Measurements from ENCODE around the gene MAB21L3.

Gene MAB21L3

DNA sequence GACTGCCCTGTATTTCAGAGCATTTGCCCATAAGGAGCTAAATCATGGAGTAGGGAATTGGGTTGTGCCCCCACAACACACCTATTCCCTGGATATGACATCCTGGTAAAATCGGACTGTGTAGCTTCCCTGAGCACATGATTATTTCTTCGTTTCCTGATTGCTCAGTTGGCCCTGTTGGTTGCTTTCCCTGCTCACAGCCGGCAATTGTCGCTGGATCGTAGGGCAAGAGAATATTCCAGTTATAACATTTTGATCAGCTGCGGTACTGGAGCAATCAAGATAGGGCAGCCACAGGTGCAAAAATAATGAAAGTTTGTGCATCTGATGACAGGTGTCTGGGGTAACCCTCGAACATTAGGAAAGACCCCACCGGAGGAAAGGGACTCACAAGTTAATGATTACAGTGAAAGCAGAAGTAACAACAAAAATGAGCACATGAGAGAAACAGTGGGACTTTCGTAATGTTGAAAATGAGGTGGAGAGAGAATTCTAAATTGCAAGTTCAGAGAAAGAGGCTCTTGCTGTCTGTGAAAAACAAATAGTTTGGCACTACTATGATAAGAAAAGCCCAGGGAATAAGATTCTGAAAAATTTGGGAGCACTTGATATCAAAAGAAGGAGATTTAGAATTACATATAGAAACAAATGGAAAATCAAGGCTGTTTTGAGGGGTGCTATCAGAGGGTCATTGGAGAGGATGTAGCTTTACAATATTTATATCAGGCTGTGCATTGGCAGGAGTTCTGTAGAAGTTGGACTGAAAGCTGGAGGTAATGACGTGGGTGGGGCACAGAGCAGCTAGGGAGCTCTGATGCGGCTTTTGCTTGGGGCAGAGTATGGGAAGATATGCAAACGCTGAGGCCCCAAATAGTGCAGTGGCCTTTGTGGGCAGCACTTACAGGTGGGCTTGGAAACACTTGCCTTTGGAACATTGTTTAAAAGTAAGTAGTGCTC, at the start of gene MAB21L3:
Gene MAB21L3 (plus strand): TSS at position 833 of the 957 bp plus-strand sequence. CDS start 1,217 bp downstream, outside the sequence.
- DNase-seq: no peak
- ATAC-seq: no peak

DNA sequence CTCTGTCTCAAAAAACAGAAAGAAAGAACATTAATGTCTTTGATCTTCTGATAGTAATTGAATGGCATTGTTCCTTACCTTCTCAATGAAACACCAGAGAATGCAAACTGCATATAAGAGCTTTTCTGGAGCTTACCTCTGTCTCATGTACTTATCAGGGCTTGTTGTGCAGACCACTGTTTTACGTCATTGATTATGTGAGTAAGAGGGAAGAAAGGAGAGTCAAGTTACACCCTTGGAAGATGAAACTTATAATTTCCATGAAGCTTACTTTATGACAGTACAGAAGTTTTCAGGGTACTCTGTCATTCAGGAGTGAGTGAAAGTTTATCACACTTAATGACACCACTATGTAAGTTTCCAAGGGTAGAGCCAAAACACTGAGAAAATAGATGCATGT, 49.0 kb upstream of the MAB21L3 start:
- ATAC-seq (no peak), DNase-seq (no peak)

DNA sequence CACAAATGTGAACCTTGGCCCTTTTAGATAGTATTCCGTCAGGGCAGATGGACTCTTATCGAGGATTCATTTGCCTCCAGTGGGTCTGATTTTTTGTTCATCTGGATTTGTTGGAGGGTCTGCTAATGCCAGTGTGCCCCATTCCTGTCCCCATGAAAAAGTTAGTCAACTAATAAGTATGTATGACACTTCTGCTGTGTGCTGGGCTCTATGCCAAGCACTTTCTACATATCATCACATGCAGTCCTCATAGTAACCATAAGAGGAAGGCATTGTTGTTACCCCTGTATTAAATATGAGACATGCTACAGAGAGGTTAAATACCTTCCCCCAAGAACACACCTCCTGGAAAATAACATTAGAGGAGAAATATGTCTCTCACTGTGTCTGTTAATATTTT, 46.6 kb upstream of the MAB21L3 start:
- DNase-seq (no peak), ATAC-seq (no peak)

DNA sequence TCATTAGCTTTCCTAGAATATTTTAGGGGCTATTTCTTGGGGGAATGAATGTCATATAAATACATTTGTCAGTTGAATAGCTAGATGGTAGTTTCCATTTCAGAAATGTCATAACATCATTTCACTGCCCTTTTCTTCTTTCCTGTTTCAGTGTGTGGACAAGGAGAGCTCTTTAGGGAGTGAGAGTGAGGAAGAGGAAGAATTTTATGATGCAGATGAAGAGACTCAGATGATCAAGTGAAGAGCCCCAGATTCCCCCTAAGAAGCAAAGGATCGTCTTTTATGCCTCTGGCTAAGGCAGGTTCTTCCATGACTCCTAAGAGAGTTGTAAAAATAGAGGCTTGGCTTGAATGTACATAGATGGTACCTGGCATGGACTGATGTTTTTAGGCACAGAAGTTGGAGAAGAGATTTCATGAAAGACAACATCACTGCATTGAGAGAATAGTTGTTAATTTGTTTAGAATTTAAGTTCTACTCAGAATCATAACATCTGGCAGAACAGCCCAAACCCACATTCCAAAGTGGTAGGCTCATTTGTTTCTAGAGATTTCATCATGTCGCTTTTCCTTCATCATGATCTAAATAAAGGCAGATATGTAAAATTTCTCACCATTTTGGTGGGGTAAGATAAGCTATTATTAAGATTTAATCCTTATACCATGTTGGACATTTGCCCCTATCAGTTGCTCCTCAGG, 44.2 kb upstream of the MAB21L3 start:
- no peak for DNase-seq
- no peak for ATAC-seq

DNA sequence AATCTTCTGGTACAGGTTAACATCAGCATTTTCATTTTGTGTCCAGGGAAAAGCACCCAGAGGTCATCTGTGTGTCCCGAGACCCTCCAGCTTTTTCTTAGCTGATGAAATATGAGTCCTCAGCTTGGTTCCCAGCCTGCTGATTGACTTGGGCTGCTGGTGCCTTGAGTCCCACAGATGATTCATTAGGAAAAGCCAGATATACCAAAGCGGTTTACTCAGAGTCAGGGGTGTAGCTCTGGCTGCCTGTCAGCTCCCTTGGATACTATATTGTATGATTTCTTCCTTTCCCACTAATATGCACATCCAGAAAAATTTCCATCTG, 43.7 kb upstream of the MAB21L3 start:
- no peak for DNase-seq
- no peak for ATAC-seq

DNA sequence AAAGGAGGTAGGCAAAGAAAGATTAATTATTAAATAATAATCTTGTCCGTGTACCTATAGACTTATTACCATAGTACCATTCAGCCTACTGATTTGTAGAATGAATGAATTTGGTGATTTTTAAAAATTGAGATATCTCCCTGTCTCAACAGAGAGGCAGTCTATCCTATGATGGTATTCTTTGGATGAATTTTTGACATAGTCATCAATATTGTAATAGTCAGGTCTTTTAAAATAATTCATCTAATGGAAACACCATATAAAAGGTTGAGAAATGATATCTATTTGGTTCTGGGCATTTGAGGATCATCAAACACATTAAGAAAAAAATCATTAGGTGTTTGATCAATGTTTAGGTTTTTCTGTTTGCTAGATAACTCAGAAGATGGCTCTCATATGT, 35.6 kb upstream of the MAB21L3 start:
- DNase-seq (no peak), ATAC-seq (no peak)

DNA sequence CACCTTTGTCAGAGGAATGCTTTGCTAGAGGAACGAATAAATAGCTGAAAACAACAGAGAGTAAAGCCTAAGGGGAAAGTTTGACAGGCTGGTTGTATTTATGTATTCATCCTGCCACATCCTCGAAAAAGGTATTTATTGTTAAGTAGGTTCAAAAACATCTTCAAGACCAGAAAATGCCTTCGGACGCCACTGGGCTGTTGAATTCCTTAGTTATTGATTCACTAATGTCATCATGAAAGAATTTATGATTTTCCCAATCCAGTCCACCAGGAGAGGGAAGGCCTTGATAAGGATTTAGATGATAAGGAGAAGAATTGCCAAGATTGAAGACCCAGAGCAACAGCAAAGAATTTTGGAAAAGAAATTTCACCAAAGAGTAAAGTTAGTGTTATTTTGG, 35.2 kb upstream of the MAB21L3 start:
- ATAC-seq (no peak), DNase-seq (no peak)

DNA sequence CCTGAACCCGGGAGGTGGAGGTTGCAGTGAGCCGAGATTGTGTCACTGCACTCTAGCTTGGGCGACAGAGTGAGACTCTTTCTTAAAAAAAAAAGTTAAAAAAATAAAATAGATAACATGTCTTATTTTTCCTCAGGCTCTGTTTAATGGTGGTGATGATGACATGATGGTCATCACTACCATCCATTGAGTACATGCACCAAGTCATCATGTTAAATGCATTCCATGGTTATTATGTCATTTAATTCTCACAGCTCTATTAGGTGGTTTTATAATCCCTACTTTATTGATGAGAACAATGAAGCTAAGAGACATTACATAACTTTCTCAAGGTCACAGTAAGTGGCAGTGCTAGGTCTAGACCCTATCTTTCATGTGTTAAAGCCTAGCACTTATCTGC, 34.4 kb upstream of the MAB21L3 start:
- ATAC-seq (no peak), DNase-seq (no peak)

DNA sequence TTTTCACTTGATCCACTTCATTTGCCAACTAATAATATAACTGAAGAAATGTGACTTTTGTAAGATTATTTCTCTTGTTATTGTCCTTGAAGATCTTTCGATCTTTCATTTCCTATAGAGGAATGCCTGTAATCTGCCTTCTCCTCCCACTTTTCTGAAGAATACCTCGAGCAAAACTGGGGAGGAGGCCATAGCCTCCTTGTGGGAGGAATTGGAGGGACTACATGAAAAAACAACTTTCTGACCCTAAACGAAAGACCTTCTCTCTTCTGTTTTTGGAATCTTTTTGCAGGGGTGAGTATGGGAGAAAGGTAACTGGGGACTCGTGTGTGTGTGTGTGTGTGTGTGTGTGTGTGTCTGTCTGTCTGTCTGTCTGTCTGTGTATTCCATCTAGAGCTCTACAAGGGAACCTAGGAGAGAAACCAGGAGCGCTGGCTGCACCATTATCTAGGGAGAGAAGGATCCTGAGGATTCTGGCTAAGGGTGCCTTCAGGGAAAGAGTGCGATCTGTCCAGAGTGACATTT, 32.4 kb upstream of the MAB21L3 start:
- no peak for ATAC-seq

DNA sequence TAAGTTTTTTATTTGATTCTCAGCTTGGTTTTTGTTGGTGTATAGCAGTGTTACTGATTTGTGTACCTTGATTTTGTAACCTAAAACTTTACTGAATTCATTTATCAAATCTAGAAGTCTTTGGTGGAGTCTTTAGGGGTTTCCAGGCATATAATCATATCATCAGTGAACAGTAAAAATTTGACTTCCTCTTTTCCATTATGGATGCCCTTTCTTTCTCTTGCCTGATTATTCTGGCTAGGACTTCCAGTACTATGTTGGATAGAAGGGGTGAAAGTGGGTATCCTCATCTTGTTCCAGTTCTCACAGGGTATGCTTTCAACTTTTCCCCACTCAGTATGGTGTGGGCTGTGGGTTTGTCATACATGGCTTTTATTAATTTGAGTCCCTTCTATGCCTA, 23.6 kb upstream of the MAB21L3 start:
- ATAC-seq: no peak

More for the DNA sequence above, 32.4 kb upstream of the MAB21L3 start:
- no peak for DNase-seq

DNA sequence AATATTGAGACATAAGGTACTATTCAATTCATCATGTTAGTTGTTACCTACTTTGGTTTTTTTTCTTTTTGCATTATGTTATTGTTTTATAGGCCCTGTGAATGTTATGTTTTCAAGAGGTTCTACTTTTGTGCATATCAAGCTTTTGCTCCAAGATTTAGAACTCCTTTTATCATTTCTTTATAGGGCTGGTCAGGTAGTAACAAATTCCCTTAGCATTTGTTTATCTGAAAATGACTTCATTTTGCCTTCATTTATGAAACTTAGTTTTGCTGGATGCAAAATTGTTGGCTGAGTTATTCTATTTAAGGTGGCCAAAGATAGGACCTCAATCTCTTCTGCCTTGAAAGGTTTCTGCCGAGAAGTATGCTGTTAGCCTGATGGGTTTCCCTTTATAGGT, 21.3 kb upstream of the MAB21L3 start:
- ATAC-seq: no peak
- no peak for DNase-seq

More for the DNA sequence above, 23.6 kb upstream of the MAB21L3 start:
- no peak for DNase-seq

DNA sequence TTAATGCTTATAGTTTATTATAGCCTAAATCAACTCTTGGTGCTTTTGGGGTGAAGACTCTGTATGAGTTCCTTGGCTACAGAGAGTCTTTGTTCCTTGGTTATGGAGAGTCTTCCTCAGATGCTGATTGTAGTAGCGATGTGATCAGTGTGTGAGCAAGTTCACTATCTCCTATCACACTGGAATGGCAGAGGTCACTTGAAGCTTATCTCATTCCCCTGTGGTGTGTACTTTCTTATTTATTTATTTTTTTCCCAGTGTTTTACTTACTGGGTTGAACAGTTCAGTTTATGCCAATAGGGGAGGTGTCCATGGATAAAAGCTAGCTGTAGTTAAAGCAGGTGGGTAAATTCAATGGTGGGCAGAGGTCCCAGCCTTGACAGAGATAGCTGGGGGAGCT, 20.1 kb upstream of the MAB21L3 start:
- ATAC-seq (no peak), DNase-seq (no peak)

DNA sequence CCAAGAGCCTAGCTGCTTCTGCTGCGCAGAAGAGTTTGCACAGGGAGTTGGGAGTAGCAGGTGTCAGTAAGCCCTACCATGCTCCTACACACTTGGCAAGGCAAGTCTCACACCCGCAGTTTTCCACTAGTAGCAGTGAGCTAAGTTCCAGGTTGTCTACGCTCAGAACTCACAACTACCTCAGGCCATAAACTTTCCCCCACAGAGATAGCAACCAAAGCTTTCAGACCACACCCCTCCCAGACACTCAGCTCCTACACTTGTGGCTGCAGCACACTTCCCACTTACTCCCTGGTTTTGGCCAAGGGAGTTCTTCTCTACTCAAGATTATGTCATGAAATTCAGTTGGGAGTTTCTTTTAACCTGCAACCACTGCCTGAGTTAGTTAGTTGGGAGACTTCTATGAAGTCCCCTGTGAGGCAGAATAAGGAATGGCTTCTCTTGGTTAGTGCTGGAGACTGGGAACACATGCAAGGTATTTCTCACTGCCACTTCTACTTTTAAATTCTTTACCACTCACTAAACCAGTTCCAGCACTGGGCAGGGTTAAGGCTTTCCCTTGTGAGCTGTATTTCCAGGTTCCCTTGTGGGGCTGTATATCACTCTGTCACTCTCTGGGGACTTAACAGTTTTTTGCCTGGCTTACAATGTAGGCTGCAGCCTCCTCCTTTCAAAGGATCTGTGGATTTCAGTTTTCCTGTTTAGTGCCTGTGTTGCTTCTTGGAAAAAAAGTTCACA, 18.3 kb upstream of the MAB21L3 start:
- DNase-seq (no peak), ATAC-seq (no peak)

DNA sequence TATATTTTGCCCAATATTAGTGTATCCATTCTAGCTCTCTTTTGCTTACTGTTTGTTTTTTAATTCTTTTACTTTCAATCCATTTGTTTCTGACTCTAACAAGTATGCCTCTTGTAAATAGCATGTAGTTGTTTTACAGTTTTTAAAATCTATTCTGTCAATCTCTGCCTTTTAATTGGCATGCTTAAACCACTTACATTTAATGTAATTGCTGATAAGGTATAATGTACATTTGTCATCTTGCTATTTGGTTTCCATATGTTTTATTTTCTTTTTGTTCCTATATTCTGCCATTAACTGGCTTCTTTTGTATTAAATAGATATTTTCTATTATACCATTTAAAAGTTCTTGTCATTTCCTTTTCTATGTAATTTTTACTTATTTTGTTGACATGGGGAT, 16.2 kb upstream of the MAB21L3 start:
- ATAC-seq: no peak
- no peak for DNase-seq

DNA sequence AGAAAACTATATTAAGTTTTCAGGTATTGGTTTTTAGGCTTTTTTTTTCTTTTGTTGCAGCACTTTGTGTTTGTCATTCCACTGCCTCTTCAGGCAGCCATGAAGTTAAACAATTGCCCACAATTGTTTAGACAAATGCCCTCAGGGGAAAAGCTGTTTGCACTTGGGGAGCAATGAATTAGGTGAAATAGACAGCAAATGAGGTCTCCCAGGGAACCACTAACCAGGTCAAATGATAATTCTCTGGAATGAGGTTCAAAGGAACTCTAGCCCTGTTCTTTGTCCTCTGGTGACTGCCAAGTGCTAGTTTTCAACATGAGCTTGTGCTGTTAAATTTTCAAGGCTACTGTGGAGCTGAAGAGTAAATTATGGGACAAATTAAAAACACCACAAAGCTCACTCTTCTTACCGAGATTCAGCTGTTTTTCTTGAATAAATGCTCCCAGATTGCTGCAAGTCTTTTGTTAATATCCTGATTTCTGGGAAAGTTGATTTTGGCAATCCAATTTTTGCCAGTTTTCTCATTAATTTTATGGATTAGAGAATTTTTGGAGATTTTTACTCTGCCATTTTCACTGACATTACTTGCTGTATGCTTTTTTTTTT, 15.1 kb upstream of the MAB21L3 start:
- DNase-seq: no peak
- no peak for ATAC-seq

DNA sequence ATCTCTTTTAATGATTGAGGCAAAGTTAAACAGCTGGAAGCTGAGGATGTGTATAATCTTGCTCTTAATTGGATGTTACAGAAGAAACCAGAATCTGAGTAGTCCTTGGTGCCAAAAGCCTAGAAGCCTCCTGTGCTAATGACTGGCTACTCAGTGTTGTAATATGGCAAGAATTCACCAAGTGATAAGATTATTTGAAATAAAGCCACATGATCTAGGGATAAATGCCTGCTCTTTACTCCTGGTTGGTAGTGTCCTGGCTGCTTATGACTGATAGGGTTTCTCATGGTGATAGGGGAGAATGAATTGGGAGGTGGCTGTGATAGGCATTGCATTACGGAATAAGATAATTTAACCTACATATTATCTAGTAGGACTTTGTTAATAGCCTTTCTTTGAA, 13.6 kb upstream of the MAB21L3 start:
- ATAC-seq: no peak
- no peak for DNase-seq

DNA sequence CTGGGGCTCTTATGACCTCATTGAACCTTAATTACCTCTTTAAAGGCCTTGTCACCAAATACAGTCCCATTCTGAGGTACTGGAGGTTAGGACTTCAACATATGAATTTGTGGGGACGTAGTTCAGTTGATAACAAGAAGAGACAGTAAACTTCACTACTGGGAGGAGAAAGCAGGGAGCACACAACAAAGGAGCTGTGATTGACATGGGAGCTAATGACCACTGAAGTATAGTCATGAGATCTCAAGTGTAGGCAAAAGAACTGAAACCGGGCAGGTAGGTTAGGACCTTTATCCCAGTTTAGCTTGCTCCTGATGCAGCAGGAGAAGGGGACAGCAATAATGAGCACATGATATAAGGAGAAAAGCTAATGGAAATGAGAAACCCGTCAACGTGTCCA, 11.8 kb upstream of the MAB21L3 start:
- ATAC-seq (no peak), DNase-seq (no peak)

DNA sequence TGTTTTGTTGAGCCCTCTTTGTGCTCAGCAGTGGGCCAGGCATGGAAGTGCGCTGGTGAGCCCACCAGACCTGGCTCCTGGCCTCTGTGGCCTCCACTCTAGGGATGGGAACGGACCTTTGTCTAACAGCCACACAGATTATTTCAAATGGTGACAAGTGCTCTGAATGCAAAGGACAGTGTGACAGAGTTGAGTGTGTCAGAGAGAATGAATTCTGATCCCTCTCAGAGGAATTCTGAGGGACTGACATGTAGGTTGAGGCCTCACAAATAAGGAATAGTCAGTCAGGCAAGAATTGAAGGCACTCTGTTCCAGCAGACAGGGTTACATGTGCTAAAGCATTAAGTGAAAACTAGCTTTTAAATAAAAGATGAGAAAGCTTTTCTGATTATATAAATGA, 11.3 kb upstream of the MAB21L3 start:
- ATAC-seq: no peak

DNA sequence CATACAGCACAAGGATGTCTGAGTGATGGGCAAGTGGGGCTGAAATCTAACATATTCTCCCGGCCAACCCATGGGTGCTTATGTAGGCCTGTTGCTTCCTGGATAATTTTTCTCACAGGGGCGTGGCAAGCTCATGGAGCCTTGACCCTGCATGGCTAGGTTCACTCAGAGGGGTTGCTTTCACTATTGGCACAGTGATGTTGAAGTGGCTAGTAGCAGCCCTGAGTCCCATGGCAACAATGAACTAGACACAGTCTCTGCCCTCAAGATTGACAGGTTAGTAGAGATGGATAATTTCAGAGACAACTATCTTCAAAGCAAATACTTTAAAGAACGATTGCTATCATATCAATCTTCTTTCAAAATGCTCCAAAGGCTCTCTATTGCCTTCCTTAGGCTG, 6.5 kb upstream of the MAB21L3 start:
- DNase-seq (no peak), ATAC-seq (no peak)

More for the DNA sequence above, 11.3 kb upstream of the MAB21L3 start:
- DNase-seq: no peak

DNA sequence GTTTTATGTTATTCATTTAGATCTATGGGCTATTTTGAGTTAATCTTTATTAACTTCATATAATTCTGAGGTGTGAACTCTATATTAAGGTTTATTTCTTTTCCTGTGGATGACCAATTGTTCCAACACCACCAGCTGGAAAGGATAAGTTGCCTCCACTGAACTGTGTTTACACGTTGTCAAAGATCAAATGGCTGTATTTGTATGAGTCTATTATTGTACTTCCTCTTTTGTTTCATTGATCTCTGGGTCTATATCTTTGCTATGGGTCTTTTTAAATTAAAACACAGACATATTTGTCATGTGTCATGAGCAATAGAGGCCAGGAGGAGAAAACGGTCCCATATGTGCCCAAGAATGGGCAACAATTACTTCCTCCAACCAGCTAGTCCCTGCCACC, 5.2 kb upstream of the MAB21L3 start:
- no peak for ATAC-seq
- no peak for DNase-seq

DNA sequence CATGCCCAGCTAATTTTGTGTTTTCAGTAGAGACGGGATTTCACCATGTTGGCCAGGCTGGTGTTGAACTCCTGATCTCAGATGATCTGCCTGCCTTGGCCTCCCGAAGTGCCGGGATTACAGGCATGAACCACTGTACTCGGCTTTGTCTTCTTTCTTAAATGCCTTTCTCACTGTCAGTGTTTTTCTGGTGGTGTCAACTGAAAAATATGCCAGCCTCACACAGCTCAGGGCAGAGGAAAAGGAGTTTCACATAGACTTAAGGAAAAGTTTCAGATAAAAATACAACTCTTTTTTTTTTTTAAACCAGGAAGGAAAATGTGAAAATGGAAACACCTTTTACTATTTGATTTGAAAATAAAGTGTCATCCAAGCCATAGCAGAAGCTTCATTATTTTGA, 4.6 kb upstream of the MAB21L3 start:
- DNase-seq (no peak), ATAC-seq (no peak)

DNA sequence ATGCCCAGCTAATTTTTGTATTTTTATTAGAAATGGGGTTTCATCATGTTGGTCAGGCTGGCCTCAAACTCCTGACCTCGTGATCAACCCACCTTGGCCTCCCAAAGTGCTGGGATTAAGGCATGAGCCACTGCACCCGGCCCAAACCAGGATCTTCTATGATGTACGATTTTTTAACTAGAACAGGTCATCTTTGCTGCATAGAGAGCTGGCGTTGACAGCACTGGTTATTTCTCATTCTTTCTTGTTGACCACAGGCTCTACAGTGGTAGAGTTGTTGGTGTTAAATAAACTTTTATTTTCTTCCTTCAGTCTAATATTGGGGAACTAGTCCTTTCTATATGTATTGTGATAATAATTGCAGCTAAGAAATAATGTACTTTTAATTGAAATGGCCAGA, 3.8 kb upstream of the MAB21L3 start:
- DNase-seq (no peak), ATAC-seq (no peak)

Measured in stimulated activated naive CD8-positive, alpha-beta T cell treated with anti-CD3 and anti-CD28 coated beads, Interleukin-15, Interleukin-2, amounts not matched to agents 100 U/mL and 50 U/mL, for 24 hours (primary cell).